HepG2 (cell line): Measurements from ENCODE around the gene USP7. TPM values are rescaled to one million over a fixed set of nuclear protein-coding genes. Genes with fewer than 3 reads are reported as not detected.

ENCODE experiments used
- AFF4 ChIP-seq: sonication (generic); formaldehyde crosslinking; IDR thresholded peaks from 2 replicates; pipeline ENCODE4 v1.4.0; 2020; ENCODE audit warnings: missing genetic modification reagents
- SSRP1 ChIP-seq: IDR thresholded peaks from 2 replicates; pipeline ENCODE4 v1.6.1; 2016; ENCODE audit warnings: control low read depth
- STAT6 ChIP-seq: sonication (generic); formaldehyde crosslinking; IDR thresholded peaks from 2 replicates; pipeline ENCODE4 v1.4.0; 2020; ENCODE audit warnings: missing genetic modification reagents, mild to moderate bottlenecking, borderline replicate concordance
- ZNF18 ChIP-seq: sonication (generic); formaldehyde crosslinking; IDR thresholded peaks from 2 replicates; pipeline ENCODE4 v1.8.0; 2022; ENCODE audit warnings: mild to moderate bottlenecking, missing genetic modification reagents; ENCODE audit not compliant: insufficient replicate concordance
- ZNF687 ChIP-seq: sonication (generic); formaldehyde crosslinking; IDR thresholded peaks from 2 replicates; pipeline ENCODE4 v1.5.1; 2020; ENCODE audit warnings: mild to moderate bottlenecking, missing genetic modification reagents, moderate library complexity
- polyA plus RNA-seq, 8 experiments: library from polyadenylated mRNA; depleted of rRNA in 3 of 8; stranded (reverse) in 7 of 8; unstranded in 1 of 8; fragments of >200 nt; fragmentation: Illumina TruSeq in 4 of 8; extraction: Trizol in 4 of 8; gene quantifications; 2 replicates each; pipeline versions ENCODE4 v1.2.1 to v1.2.3, GENCODE V29; 2011 to 2016; ENCODE audit warnings: low read depth in 4 of 8, missing spikeins in 1 of 8, mixed read lengths in 1 of 8; ENCODE audit not compliant: insufficient read depth in 1 of 8
- total RNA-seq, 5 experiments: library from RNA; depleted of rRNA; stranded (reverse); fragments of >200 nt; fragmentation: Illumina TruSeq; extraction: Trizol; gene quantifications; 2 replicates each; pipeline ENCODE4 v1.2.3, GENCODE V29; 2016; ENCODE audit warnings: low read depth in 1 of 5
- TF ChIP-seq, protein P1 (sequence below): sonication (generic); formaldehyde crosslinking; IDR thresholded peaks from 2 replicates; pipeline ENCODE4 v1.8.1; 2022; ENCODE audit warnings: mild to moderate bottlenecking, missing genetic modification reagents
- TF ChIP-seq, protein P2 (sequence below): sonication (generic); formaldehyde crosslinking; IDR thresholded peaks from 2 replicates; pipeline ENCODE4 v1.5.0; 2020; ENCODE audit warnings: mild to moderate bottlenecking, missing genetic modification reagents, borderline replicate concordance

The USP7 gene
- total and polyA plus RNA-seq, 2 of the 13 experiments (the other 11 are each of a cell fraction or from before 2014, with no cell fraction given), result 52.5 to 173 TPM

DNA sequence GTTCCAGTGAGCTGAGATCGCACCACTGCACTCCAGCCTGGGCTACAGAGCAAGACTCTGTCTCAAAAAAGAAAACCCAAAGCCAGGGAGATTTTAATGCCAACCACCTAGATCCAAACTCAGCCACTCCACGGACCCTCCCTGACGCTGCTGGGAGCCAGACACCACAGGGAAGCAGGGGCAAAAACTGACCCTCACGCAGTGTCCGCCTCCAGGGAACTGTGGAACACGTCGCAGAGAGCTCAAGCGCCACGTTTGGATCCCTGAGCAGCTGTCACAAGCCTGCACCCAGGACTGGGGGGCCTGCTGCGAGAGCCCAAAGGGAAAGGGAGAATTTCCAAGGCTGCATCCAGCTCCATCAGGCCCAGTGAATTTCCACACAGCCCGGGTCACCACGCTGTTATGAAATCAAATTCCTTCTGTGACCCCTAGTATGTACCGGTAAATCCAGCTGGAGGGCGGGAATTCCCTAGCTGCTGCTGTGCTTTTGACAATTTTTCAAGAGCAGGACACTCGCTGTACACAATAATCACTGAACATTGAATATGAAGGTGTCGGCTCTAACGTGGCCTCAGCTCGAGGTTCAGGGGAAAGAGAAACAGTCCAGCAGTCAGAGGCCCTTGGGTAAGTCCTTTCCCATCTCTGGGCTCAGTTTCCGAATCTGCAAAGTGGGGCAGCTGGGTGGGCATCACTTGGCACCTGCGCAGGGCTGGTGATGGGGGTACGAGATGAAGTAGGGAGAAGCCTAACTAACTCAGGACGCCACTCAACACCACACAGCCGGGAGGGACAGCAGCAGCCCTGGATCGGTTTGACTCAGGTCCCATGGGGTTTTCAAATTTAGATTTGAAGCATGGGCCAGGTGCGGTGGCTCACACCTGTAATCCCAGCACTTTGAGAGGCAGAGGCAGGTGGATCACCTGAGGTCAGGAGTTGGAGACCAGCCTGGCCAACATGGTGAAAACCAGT is 103.5 kb downstream of the USP7 start (continued):
- TF ChIP-seq ZNF687, result peak; percentile 91
- peak; percentile 93; the same call in 1 of the 2 replicates for TF ChIP-seq STAT6 (CRISPR knock-in tag)
- TF ChIP-seq AFF4, result peak; percentile 75; the same call in 1 of the 2 replicates
- peak; percentile 45 for TF ChIP-seq ZNF18 (CRISPR knock-in tag)
- TF ChIP-seq, protein P1, sequence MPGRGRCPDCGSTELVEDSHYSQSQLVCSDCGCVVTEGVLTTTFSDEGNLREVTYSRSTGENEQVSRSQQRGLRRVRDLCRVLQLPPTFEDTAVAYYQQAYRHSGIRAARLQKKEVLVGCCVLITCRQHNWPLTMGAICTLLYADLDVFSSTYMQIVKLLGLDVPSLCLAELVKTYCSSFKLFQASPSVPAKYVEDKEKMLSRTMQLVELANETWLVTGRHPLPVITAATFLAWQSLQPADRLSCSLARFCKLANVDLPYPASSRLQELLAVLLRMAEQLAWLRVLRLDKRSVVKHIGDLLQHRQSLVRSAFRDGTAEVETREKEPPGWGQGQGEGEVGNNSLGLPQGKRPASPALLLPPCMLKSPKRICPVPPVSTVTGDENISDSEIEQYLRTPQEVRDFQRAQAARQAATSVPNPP (CRISPR knock-in tag), result peak; percentile 73
- peak; percentile 88; the same call in 1 of the 2 replicates for TF ChIP-seq SSRP1 (CRISPR knock-in tag)
- TF ChIP-seq, protein P2, sequence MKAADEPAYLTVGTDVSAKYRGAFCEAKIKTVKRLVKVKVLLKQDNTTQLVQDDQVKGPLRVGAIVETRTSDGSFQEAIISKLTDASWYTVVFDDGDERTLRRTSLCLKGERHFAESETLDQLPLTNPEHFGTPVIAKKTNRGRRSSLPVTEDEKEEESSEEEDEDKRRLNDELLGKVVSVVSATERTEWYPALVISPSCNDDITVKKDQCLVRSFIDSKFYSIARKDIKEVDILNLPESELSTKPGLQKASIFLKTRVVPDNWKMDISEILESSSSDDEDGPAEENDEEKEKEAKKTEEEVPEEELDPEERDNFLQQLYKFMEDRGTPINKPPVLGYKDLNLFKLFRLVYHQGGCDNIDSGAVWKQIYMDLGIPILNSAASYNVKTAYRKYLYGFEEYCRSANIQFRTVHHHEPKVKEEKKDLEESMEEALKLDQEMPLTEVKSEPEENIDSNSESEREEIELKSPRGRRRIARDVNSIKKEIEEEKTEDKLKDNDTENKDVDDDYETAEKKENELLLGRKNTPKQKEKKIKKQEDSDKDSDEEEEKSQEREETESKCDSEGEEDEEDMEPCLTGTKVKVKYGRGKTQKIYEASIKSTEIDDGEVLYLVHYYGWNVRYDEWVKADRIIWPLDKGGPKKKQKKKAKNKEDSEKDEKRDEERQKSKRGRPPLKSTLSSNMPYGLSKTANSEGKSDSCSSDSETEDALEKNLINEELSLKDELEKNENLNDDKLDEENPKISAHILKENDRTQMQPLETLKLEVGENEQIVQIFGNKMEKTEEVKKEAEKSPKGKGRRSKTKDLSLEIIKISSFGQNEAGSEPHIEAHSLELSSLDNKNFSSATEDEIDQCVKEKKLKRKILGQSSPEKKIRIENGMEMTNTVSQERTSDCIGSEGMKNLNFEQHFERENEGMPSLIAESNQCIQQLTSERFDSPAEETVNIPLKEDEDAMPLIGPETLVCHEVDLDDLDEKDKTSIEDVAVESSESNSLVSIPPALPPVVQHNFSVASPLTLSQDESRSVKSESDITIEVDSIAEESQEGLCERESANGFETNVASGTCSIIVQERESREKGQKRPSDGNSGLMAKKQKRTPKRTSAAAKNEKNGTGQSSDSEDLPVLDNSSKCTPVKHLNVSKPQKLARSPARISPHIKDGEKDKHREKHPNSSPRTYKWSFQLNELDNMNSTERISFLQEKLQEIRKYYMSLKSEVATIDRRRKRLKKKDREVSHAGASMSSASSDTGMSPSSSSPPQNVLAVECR (CRISPR knock-in tag), result peak; percentile 95
